Measurements from ENCODE around the gene COL28A1. TPM values are rescaled to one million over a fixed set of nuclear protein-coding genes. Genes with fewer than 3 reads are reported as not detected.
"Not testable (repeated sequence)": the region's sequence is repeated elsewhere in the genome, so short reads cannot be mapped to it uniquely, and the experiment has no call there.

COL28A1 gene
- total RNA-seq, 1 donor from 2014 or later: 0.60 TPM

DNA sequence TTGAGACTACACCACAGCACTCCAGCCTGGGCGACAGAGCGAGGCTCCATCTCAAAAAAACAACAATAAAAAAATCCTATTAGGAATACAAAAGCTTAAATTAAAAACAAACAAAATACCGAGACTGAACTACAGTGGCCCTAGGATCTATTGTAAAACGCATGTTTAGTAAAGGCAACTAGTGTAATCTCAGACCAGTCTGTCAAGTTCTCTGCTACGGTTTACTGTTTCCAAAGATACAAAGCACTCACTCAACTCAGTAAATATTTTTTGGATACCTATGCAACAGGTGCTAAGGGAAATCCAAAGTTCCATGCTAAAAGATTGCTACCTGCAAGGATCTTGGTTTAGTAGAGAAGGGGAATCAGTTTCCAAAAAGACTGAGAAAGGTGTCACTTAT is 27.6 kb upstream of the COL28A1 start:
- Mint-ChIP-seq H3K9me3 (peaks cover 17% of the 10 kb centered on the region), H3K4me1 (peaks cover 9% of the 10 kb centered on the region), H3K4me3 (no peak overlapping the region), H3K36me3 (peaks cover 6% of the 10 kb centered on the region), H3K27me3 (ENCODE audit: insufficient read depth, low read depth) (no peaks in the 10 kb centered on the region), H3K27ac (no peak overlapping the region)
- Histone ChIP-seq H3K4me3 (no peak overlapping the region), H2AFZ (replicated peaks) (no peak overlapping the region), H3K9ac (no peak overlapping the region), H3K36me3 (no peaks in the 10 kb centered on the region), H3K27me3 (no peaks in the 10 kb centered on the region), H3K27ac (no peak overlapping the region), H3K9me3 (ENCODE audit: low read depth) (no peaks in the 10 kb centered on the region), H4K20me1 (ENCODE audit: low read depth) (no peaks in the 10 kb centered on the region), H3F3A (ENCODE audit: low read depth) (peaks cover 7% of the 10 kb centered on the region), H3K4me2 (no peak overlapping the region), H3K4me1 (peaks cover 4% of the 10 kb centered on the region), H3K79me2 (ENCODE audit: low read depth) (peaks cover 12% of the 10 kb centered on the region)
- no peak for DNase-seq (ENCODE audit: low spot score)
- TF ChIP-seq EZH2phosphoT487 (IDR thresholded peaks at IDR 0.05) (no peak), EZH2 (IDR thresholded peaks at IDR 0.05) (no peak)
- TF ChIP-seq, protein P1, sequence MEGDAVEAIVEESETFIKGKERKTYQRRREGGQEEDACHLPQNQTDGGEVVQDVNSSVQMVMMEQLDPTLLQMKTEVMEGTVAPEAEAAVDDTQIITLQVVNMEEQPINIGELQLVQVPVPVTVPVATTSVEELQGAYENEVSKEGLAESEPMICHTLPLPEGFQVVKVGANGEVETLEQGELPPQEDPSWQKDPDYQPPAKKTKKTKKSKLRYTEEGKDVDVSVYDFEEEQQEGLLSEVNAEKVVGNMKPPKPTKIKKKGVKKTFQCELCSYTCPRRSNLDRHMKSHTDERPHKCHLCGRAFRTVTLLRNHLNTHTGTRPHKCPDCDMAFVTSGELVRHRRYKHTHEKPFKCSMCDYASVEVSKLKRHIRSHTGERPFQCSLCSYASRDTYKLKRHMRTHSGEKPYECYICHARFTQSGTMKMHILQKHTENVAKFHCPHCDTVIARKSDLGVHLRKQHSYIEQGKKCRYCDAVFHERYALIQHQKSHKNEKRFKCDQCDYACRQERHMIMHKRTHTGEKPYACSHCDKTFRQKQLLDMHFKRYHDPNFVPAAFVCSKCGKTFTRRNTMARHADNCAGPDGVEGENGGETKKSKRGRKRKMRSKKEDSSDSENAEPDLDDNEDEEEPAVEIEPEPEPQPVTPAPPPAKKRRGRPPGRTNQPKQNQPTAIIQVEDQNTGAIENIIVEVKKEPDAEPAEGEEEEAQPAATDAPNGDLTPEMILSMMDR (IDR thresholded peaks at IDR 0.05): no peak

DNA sequence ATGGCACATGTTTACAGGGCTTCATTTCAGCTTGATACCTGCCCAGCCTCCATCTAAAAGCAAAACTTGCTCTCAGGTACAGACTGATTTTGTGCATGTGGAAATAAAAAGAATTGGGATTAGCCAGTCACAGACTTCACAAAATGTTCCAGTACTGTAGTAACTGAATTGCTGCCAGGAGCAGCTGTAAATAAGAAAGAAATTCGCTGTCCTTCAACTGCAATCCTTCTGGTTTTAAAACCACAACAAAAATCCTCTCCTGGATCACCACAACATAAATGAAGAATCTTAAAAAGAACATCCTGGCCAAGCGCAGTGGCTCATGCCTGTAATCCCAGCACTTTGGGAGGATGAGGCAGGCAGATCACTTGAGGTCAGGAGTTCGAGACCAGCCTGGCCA is 27.1 kb upstream of the COL28A1 start:
- Histone ChIP-seq H3K4me3 (no peak overlapping the region), H3K27me3 (no peaks in the 10 kb centered on the region), H4K20me1 (ENCODE audit: low read depth) (no peaks in the 10 kb centered on the region), H3F3A (ENCODE audit: low read depth) (peaks cover 7% of the 10 kb centered on the region), H3K9ac (no peak overlapping the region), H3K27ac (no peak overlapping the region), H3K79me2 (ENCODE audit: low read depth) (peaks cover 6% of the 10 kb centered on the region), H3K4me1 (no peaks in the 10 kb centered on the region), H3K9me3 (ENCODE audit: low read depth) (no peaks in the 10 kb centered on the region), H3K36me3 (no peaks in the 10 kb centered on the region), H2AFZ (replicated peaks) (no peak overlapping the region), H3K4me2 (no peak overlapping the region)
- DNase-seq (ENCODE audit: low spot score): no peak
- peaks cover 17% of the 10 kb centered on the region for H3K9me3 Mint-ChIP-seq
- H3K27ac Mint-ChIP-seq: no peak overlapping the region
- H3K4me3 Mint-ChIP-seq: no peak overlapping the region
- no peak for TF ChIP-seq EZH2 (IDR thresholded peaks at IDR 0.05)
- TF ChIP-seq, protein P1 (IDR thresholded peaks at IDR 0.05): no peak
- no peak for TF ChIP-seq EZH2phosphoT487 (IDR thresholded peaks at IDR 0.05)
- H3K36me3 Mint-ChIP-seq: peaks cover 6% of the 10 kb centered on the region
- no peaks in the 10 kb centered on the region for H3K27me3 Mint-ChIP-seq (ENCODE audit: insufficient read depth, low read depth)
- H3K4me1 Mint-ChIP-seq: peaks cover 4% of the 10 kb centered on the region

DNA sequence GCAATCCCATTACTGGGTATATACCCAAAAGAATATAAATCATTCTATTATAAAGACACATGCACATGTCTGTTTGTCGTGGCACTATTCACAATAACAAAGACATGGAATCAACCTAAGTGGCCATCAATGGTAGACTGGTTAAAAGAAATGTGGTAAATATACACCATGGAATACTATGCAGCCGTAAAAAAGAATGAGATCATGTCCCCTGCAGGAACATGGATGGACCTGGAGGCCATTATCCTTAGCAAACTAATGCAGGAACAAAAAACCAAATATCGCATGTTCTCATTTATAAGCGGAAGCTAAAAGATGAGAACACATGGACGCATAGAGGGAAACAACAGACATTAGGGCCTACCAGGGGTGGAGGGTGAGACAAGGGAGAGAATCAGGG is 25.9 kb upstream of the COL28A1 start:
- not testable (repeated sequence) for H3K27me3 Mint-ChIP-seq (ENCODE audit: insufficient read depth, low read depth); H3F3A ChIP-seq (ENCODE audit: low read depth); DNase-seq (ENCODE audit: low spot score); H3K4me2 ChIP-seq; H3K4me1 ChIP-seq; H2AFZ ChIP-seq (replicated peaks); H3K36me3 ChIP-seq; H3K4me3 ChIP-seq; H3K9ac ChIP-seq; H3K4me3 Mint-ChIP-seq; H3K79me2 ChIP-seq (ENCODE audit: low read depth); H3K9me3 ChIP-seq (ENCODE audit: low read depth); H3K27me3 ChIP-seq; H3K4me1 Mint-ChIP-seq; H3K27ac ChIP-seq; H3K36me3 Mint-ChIP-seq; H4K20me1 ChIP-seq (ENCODE audit: low read depth); H3K27ac Mint-ChIP-seq
- peaks cover 17% of the 10 kb centered on the region for H3K9me3 Mint-ChIP-seq

DNA sequence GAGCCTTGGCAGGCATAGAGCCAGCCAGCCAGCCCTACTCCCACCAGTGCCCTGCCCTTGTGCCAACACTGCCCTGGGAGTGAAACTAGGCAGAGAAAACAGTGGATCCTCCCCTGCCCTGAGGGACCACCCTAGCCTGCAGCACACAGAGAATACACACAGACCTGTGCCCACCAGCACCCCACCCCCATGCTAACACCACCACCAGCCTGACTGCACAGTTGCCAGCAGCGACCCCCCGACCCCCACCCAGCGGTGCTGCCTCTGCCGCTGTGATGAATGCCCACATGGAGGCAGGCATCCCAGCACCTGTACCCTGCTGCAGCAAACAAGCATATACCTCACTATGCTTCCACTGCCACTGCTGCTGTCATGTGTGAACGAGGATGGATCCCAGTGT is 21.6 kb upstream of the COL28A1 start:
- Histone ChIP-seq H3K4me1 (peaks cover 16% of the 10 kb centered on the region), H3K9ac (no peak overlapping the region), H4K20me1 (ENCODE audit: low read depth) (no peaks in the 10 kb centered on the region), H2AFZ (replicated peaks) (no peak overlapping the region), H3K4me3 (no peak overlapping the region), H3K27me3 (no peaks in the 10 kb centered on the region), H3K79me2 (ENCODE audit: low read depth) (no peaks in the 10 kb centered on the region), H3K4me2 (no peak overlapping the region), H3K9me3 (ENCODE audit: low read depth) (no peaks in the 10 kb centered on the region), H3F3A (ENCODE audit: low read depth) (peaks cover 8% of the 10 kb centered on the region), H3K27ac (no peak overlapping the region), H3K36me3 (no peaks in the 10 kb centered on the region)
- no peak for DNase-seq (ENCODE audit: low spot score)
- Mint-ChIP-seq H3K9me3 (peaks cover 17% of the 10 kb centered on the region), H3K4me3 (no peak overlapping the region), H3K36me3 (peaks cover 6% of the 10 kb centered on the region), H3K27me3 (ENCODE audit: insufficient read depth, low read depth) (no peaks in the 10 kb centered on the region), H3K27ac (no peak overlapping the region), H3K4me1 (peaks cover 7% of the 10 kb centered on the region)
- TF ChIP-seq, protein P1 (IDR thresholded peaks at IDR 0.05): no peak
- TF ChIP-seq EZH2 (IDR thresholded peaks at IDR 0.05): no peak
- TF ChIP-seq EZH2phosphoT487 (IDR thresholded peaks at IDR 0.05): no peak

Measured in neural progenitor cell (in vitro differentiated cells).